GM21619 (cell line): ENCODE results near the gene JPH4.

Experiments
- ATAC-seq: cut with Tn5 transposase; IDR thresholded peaks from one replicate; pipeline ENCODE4 v1.9.1; 2021; ENCODE audit not compliant: unreplicated experiment

Gene JPH4

DNA sequence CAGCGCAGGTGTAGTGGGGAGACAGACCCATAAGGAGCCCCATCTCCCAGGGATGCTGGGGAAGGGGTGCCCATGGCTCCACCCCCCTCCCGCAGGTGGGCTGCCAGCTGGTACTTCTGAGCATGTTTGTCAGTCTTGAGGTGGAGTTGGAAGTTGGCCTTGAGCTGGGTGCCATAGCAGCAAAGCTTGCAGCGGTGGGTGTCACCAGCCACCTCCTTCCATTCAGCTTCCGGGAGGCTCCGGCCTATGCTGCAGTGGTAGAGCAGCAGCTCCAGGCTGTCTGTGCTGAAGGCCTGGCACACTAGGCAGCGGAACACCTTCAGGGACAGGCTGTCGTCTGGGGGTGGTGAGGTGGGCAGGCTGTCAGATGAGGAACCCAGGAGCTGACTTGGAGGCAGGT, 45.9 kb downstream of the JPH4 start:
- no peak for ATAC-seq

DNA sequence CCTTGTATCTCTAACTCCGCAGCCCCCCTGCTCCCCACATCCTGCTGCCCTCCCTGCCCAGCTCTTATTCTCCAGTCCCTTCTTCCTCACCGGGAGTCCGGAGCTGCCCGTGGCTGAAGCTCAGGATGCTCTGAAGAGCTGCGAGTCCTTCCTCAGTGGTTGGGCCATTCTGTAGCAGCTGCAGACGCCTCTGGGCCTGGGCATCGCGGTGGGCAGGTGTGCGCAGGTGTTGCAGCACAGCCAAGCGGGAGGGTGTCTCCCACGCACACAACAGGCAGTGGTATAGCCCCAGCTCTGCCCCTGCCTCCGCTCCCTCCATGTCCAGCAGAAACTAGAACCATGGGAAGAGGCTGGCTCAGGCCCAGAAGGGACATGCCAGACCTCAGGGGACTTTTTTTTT, 47.2 kb downstream of the JPH4 start:
- ATAC-seq = no peak

DNA sequence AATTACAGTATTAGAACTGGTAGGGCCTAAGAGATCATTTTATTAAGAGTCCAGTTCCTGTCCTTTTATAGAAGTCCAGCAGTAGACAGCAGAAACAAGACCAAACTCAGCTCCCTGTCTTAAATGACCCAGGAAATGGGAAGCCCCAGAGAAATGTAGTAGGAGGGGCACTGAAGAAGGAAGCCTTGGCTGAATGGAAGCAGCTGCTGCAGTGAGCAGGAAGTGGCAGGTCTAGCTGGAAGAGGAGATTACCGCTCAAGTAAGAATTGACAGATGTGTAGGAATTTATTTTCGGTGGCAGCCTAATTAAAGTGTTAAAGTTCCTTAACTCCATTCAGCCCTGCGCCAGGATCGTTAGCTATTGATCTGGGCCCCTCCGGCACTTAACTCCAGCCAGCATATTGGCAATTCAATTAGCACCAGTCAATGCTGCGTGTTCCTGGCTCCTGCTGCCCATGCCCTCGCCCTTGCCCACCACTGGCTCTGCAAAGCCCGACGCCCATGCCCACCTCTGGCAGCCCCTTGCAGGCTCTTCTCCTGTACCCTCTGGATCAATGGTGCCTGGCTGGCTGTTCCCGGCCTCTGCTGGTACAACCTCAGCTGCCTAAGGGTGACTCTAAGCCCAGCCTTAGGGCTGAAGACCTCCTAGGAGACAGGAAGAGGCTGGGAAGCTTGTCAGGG, 48.1 kb downstream of the JPH4 start:
- no peak for ATAC-seq

DNA sequence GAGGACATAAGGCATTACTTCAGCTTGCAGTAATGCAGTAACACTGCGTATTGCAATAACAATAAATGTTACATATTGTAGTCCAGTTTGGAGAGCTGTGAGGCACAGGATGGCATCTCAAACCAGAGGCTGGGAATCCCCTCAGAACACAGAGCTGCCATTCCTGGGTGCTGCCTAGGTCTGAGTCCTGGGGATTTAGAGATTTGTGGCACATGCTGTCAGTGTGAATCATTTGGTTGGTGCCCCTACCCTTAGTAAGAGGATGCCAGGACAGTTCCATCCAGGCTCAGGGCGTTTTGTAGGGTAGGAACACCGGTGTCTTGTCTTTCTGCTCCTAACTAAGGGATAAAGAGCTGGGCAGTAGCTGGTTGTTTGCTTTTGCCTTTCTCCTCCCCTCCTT, 49.6 kb downstream of the JPH4 start:
- ATAC-seq = no peak

DNA sequence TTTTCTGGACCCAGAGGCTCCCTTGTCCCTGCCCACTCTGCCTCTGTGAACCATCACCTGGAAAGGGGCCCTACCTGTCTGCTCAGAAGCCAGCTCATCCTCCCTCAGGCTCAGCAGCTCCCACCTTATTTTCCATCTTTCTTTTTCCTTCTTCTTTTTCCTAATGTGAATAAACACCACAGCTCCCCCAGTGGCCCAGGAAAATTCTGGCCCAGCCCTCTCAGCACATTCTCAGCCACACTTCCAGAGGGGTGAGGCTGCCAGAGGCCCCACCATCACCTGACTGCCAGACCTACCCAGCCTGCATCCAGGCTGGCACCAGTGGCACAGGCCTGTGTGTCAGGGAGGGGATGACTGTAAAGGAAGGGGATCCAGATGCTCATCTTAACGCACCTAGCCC, 50.0 kb downstream of the JPH4 start:
- ATAC-seq = no peak

DNA sequence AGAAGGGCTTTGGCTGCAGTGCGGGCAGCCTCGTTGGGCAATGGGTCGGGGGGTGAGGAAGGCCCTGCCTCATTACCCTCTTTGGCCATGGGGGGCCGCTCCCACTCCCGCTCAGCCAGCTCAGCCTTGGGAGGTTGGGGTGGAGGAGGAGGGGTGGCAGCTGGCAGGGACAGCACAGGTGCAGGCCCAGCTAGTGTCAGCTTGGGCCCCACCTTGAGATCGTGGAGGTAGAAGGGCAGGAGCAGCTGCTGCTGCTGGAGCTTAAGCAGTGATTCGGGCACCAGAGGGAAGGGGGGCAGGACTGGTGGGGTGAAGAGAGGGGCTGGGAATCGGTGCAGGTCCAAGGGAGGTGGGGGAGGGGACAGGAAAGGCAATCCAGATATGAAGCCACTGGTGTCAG, 53.0 kb downstream of the JPH4 start:
- no peak for ATAC-seq

DNA sequence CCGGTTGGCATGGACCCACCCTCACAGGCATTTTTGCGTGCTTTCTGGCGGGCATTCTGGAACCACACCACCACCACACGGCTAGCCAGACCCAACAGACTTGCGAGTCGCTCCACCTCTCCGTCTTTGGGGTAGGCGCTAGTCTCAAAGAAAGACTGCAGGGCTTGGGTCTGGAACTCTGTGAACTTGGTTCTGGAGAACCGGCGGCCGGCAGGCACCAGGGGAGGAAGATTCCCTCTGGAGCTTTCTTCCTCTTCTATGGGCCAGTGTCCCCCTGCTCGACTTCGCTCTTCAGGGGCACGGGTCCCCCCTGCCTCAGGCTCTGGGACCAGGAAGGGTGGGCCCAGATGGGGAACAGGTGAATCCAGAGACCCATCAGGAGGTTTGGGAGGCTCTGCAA, 53.6 kb downstream of the JPH4 start:
- no peak for ATAC-seq

DNA sequence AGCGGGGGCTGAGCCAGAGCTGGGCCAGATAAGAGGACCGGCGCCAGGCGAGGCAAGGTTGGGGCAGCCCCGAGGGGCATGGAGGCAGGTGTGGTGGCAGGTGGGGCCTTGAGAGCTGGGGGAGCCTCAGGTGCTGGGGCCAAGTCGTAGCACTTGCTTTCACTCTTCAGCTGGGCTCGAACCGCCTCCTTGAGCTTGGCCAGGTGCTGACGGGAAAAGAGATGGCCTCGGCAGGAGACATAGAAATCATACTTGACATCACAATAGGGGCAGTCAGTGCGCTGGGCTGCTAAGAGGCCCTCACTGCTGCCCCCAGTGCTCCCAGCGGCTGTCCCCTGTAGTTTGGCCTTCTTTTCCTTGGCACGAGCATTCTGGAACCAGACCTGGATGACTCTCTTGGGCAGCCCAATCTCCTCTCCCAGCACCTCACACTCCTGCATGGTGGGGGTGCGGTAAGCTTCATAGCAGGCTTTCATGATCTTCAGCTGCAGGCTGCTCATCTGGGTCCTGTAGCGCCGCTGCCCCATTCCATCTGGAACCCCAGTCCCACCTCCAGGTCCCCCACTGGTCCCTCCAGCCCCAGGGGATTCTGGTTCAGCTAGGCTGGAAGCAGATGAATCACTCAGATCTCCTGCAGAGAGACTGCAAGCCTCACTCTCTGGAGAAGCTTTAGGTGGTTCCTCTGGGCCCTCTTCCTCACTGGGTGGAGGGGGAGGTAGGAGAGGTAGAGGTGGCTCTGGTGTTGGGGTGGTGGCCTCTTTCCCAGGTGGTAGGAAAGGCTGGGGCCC, 55.2 kb downstream of the JPH4 start:
- ATAC-seq = no peak

DNA sequence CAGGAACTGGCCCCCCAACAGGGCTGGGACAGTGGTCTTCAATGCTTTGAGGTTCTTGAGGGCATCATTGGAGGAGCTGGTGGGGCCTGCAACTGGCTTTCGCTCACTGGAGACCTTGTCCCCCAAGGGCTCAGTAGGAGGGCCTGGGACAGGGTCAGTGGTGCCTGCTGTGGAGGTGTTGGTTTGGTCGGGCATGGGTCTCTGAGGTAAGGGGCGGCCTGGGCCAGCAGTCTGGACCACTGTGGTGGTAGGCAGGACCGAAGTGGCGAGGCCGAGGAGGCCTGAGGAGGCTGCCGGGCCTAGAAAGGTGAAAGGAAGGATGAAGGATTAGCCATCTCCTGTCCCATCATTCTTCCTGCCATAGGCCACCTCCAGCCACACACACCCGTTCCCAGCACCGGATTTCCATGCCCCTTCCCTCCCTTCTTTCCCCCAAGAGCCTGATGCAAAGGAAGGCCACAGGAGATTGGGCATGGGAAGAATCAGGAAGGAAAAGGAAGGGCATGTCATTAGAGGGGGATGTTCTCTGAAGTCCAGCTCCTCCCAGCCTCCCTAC, 55.9 kb downstream of the JPH4 start:
- ATAC-seq = no peak

DNA sequence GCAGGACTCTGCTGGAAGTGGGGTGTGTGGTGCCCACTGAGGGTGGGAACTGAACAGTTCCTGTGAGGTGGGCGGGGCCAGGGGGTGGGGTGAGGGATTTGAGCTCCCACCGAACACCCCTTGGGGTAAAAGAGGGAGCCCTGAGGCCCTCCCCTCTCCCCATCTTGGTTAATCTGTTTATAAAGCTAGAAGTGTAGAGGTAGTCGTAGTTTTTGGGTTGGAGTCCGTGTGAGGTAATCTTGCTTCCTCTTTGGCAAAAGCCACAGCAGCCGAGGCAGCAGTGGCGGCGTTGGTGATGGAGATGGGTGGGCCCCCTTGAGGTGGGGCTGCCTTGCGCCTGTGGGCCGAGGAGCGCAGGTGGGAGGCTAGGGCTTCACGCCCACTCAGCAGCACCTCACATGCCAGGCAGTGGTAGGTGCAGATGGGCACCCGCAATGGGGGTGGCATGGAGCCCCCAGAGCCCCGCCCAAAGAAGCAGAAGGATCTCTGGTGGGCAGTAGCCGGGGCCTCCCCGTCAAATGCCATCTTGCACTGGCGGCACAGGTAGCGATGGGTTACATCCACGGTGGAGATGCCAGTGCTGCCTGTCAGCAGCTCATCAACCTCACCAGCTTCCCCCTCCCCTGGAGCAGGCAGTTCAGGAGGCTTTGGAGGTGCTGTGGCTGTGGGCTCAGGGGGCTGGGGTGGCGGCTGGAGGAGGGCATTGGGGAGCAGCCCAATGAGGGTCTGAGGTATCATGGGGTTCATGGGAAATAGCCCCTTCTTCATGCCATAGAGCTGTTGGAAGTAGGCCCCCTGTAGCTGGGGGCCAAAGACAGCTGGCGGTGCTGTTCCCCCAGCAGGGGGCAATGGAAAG, 56.6 kb downstream of the JPH4 start:
- ATAC-seq = no peak

DNA sequence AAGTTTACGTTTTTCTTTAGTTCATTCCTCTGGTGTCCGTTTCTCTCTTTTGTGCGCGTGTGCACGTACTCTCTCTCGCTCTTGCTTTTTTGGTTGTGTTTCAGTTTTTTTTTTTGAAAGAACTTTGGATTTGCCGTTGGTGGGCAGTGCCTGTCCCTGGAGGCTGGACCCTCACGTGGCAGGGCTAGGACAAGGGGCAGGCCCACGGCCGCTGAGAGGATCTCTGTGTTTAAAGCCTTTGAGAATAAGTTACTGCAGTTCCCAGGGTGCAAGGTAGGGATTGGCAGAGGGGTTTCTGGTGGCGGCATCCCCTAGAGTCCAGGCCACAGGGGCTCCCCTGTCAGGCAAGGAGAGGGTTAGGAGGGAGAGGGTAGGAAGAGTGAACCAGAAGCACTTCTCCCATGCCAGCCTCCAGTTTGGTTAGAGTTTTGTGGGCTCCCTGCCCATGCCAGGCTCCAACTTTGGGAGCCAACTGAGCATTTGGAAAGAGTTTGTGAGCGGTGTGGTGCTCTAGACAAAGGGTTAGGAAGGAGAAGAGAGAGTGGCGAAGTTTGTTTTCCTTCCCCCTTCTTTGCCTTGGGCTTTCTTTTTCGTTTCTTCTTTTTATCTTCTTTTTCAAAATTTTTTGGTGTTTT, 57.6 kb downstream of the JPH4 start:
- no peak for ATAC-seq

DNA sequence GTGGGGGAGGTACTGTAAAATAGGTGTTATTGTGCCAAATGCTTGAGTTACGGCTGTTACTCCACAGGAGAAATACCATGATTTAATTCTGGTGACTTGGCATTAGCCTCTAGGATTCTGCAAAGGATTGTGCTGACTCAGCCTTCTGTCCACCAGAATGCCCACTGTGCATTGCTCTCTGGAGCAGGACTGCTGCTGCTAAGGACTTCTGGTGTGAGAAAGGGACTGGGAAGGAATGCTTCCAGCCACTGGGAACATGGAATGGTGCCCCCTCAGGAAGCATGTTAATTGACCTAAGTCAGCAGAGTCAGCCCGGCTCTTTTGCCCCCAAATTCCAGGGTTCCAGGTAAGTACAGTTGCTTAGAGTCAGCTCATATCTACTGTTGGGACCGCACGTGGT, 59.9 kb downstream of the JPH4 start:
- no peak for ATAC-seq
